Measurements from ENCODE around the gene NGF. TPM values are rescaled to one million over a fixed set of nuclear protein-coding genes. Genes with fewer than 3 reads are reported as not detected.

NGF gene
- total RNA-seq, 4 donors from 2014 or later, result 2.3 to 19.2 (median 10.2) TPM

GRCh38 chr1:115326419-115326818 lies 11.6 kb downstream of the NGF start:
- ATAC-seq (ENCODE audit: low FRiP score), result no peak
- TF ChIP-seq CTCF (IDR thresholded peaks at IDR 0.05), result no peak
- DNase-seq (ENCODE audit: low spot score), result no peak

- ATAC-seq (ENCODE audit: low FRiP score) (no peak), DNase-seq (ENCODE audit: low spot score) (no peak)
- TF ChIP-seq CTCF (IDR thresholded peaks at IDR 0.05), result no peak
Measured at GRCh38 chr1:115325874-115326273, 12.2 kb downstream of the NGF start.

GRCh38 chr1:115324649-115325420 lies 13.2 kb downstream of the NGF start:
- no peak for DNase-seq (ENCODE audit: low spot score)

GRCh38 chr1:115323366-115324004 lies 14.6 kb downstream of the NGF start:
- DNase-seq (ENCODE audit: low spot score), result no peak
- no peak for ATAC-seq (ENCODE audit: low FRiP score)
- TF ChIP-seq CTCF (IDR thresholded peaks at IDR 0.05), result no peak

More at GRCh38 chr1:115324649-115325420, 13.2 kb downstream of the NGF start:
- TF ChIP-seq CTCF (IDR thresholded peaks at IDR 0.05), result no peak
- ATAC-seq (ENCODE audit: low FRiP score), result no peak

- TF ChIP-seq CTCF (IDR thresholded peaks at IDR 0.05), result no peak
- no peak for ATAC-seq (ENCODE audit: low FRiP score)
- DNase-seq (ENCODE audit: low spot score), result no peak
Measured at GRCh38 chr1:115322631-115323030, 15.4 kb downstream of the NGF start.

- no peak for ATAC-seq (ENCODE audit: low FRiP score)
- no peak for DNase-seq (ENCODE audit: low spot score)
- TF ChIP-seq CTCF (IDR thresholded peaks at IDR 0.05), result no peak
Measured at GRCh38 chr1:115320377-115320776, 17.7 kb downstream of the NGF start.

GRCh38 chr1:115319706-115320105 lies 18.3 kb downstream of the NGF start:
- TF ChIP-seq CTCF (IDR thresholded peaks at IDR 0.05), result no peak
- ATAC-seq (ENCODE audit: low FRiP score), result no peak
- DNase-seq (ENCODE audit: low spot score), result no peak
